BE2C (cell line): ENCODE results near the gene PCAT6.

ENCODE experiments used
- DNase-seq: peaks from one replicate; pipeline ENCODE4 v3.0.0-alpha.2; 2020
- H3K27me3 ChIP-seq: fragments of 250-450 bp; sonication (Bioruptor Pico); 2 replicates; pipeline ENCODE4 v1.5.1; 2020; ENCODE audit warnings: mild to moderate bottlenecking
- H3K36me3 ChIP-seq: fragments of 250-450 bp; sonication (Bioruptor Pico); 2 replicates; pipeline ENCODE4 v1.5.1; 2020; ENCODE audit warnings: mild to moderate bottlenecking
- H3K4me1 ChIP-seq: fragments of 250-450 bp; sonication (Bioruptor Pico); 2 replicates; pipeline ENCODE4 v1.5.1; 2020
- H3K4me3 ChIP-seq: 2 replicates; pipeline ENCODE4 v1.5.1; 2011; ENCODE audit warnings: low read depth, low read length
- H3K9me3 ChIP-seq: fragments of 250-450 bp; sonication (Bioruptor Pico); 2 replicates; pipeline ENCODE4 v1.5.1; 2020
- TF ChIP-seq, protein P1 (sequence below): IDR thresholded peaks from 2 replicates; pipeline ENCODE4 v1.5.1; 2012; ENCODE audit warnings: mild to moderate bottlenecking, low read depth, low read length

Gene PCAT6

DNA sequence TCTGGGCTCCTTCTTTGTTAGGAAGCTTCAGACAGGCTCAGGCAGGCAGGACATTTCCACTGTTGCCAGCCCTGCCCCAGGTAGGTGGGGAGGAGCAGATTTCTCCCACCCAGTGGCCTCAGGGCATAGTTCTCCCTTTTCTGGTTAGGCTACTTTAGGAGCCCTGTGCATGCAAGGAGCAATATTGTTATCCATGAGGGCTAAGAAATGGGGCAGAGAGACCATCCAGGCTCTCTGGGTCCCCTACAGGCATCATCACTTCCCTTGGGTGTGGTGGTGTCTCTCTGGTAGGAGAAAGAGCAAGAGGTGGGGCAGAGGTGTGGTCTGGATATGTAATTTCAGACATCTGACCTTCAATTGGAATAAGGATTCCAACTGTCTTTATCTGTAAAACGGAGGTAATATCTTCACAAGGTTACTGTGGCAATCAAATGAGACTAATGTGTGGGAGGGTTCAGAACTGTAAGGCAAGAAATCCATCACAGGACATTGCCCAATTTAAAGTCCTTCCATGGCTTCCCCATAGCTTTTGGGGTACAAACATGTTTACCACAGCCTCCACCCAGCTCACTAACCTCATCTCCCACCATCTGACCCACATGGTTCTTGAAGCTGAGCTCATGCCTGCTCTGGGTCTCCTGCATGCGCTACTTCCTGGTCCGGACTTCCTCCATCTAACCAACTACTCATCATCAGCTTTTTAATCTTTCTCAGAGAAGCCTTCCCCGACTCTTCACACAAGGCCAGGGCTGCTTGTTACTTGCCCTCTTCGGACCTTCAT lies 26.1 kb downstream of the PCAT6 start:
- Histone ChIP-seq H3K36me3 (no peaks in the 10 kb centered on the region), H3K4me3 (no peak overlapping the region), H3K27me3 (no peaks in the 10 kb centered on the region; the same call in 1 of the 2 replicates), H3K9me3 (no peaks in the 10 kb centered on the region), H3K4me1 (no peaks in the 10 kb centered on the region)
- TF ChIP-seq, protein P1, sequence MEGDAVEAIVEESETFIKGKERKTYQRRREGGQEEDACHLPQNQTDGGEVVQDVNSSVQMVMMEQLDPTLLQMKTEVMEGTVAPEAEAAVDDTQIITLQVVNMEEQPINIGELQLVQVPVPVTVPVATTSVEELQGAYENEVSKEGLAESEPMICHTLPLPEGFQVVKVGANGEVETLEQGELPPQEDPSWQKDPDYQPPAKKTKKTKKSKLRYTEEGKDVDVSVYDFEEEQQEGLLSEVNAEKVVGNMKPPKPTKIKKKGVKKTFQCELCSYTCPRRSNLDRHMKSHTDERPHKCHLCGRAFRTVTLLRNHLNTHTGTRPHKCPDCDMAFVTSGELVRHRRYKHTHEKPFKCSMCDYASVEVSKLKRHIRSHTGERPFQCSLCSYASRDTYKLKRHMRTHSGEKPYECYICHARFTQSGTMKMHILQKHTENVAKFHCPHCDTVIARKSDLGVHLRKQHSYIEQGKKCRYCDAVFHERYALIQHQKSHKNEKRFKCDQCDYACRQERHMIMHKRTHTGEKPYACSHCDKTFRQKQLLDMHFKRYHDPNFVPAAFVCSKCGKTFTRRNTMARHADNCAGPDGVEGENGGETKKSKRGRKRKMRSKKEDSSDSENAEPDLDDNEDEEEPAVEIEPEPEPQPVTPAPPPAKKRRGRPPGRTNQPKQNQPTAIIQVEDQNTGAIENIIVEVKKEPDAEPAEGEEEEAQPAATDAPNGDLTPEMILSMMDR, result no peak
- no peak for DNase-seq

- Histone ChIP-seq H3K9me3 (no peaks in the 10 kb centered on the region), H3K36me3 (no peaks in the 10 kb centered on the region), H3K27me3 (no peaks in the 10 kb centered on the region; the same call in 1 of the 2 replicates), H3K4me1 (no peaks in the 10 kb centered on the region), H3K4me3 (no peak overlapping the region)
- DNase-seq, result no peak
- TF ChIP-seq, protein P1, result no peak
Observed at GRCh38 chr1:202837746-202838262, 27.1 kb downstream of the PCAT6 start.

DNA sequence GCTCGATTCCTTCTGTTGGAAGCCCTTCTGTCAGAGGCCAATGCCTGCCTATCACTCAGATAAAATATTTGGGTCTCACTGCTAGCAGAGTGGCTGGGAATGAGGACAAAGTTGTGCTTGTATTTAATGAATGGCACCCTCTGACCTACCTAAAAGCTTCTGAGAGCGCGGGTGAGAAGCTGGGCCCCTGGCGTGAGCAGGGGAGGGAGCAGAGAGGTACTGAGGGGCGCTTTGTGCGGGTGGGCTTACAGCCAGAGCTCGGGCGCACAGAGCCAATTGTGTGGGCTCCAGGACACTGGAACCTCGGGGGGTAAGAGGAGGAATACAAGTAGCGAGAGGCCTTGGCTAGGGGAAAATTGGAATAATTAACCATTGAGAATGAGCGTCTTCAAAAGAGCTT lies 32.3 kb downstream of the PCAT6 start:
- H3K27me3 ChIP-seq, result no peaks in the 10 kb centered on the region
- H3K4me3 ChIP-seq, result no peak overlapping the region
- no peaks in the 10 kb centered on the region for H3K4me1 ChIP-seq
- no peaks in the 10 kb centered on the region for H3K9me3 ChIP-seq
- no peak for DNase-seq
- H3K36me3 ChIP-seq, result no peaks in the 10 kb centered on the region
- TF ChIP-seq, protein P1, result no peak

DNA sequence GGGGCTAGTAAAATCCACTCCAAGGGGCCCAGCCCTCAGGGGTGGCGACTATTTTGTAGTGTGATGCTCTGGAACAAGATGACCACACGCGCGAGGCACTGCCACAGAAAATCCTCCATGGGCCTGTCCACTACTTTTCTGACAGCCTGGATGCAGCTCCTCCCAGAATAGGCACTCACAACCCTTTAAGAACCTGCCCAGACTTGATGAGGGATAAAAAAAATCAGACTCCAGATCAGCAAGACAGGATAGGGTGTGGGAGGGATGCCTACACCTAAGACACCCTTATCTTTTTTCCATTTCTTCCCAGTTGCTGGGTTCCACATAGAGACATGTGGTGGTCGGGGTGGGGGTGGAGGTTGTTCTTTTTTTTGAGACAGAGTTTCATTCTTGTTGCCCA lies 33.5 kb downstream of the PCAT6 start:
- Histone ChIP-seq H3K9me3 (no peaks in the 10 kb centered on the region), H3K4me1 (no peaks in the 10 kb centered on the region), H3K36me3 (no peaks in the 10 kb centered on the region), H3K27me3 (no peaks in the 10 kb centered on the region), H3K4me3 (no peak overlapping the region)
- no peak for DNase-seq
- TF ChIP-seq, protein P1, result no peak

DNA sequence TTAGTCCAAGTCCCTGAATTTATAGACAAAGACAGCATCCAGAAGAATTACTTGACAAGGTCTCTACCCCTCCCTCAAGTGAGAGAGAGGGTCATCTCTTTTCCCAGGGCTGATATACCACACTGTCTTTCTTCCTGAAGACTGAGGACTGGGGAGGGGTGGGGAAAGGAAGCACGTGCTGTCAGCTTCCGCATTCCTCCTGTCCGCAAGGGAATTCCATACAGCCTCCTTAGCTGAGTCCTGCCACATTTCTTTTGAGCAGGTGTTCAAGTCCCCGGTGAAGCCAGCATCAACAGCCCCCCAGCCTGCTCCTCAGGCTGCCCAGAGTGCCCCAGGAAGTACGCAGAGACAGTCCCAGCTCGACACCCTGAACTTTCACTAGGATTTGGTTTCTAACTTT lies 34.2 kb downstream of the PCAT6 start:
- TF ChIP-seq, protein P1, result no peak
- H3K36me3 ChIP-seq, result no peaks in the 10 kb centered on the region
- no peaks in the 10 kb centered on the region for H3K9me3 ChIP-seq
- no peaks in the 10 kb centered on the region for H3K27me3 ChIP-seq
- no peak overlapping the region for H3K4me3 ChIP-seq
- H3K4me1 ChIP-seq, result no peaks in the 10 kb centered on the region
- no peak for DNase-seq

GRCh38 chr1:202848191-202848542 lies 37.4 kb downstream of the PCAT6 start:
- TF ChIP-seq, protein P1, result no peak
- no peak for DNase-seq
- Histone ChIP-seq H3K27me3 (no peaks in the 10 kb centered on the region), H3K9me3 (no peaks in the 10 kb centered on the region), H3K36me3 (no peaks in the 10 kb centered on the region), H3K4me1 (no peaks in the 10 kb centered on the region), H3K4me3 (no peak overlapping the region)
